ENCODE measurements around the gene WDTC1.
A peak's percentile ranks its signal among the peaks of the same experiment; 100 is the strongest.

The WDTC1 gene

GRCh38 chr1:27302612-27303011 is 68.2 kb downstream of the WDTC1 start:
- DNase-seq: no peak

DNA sequence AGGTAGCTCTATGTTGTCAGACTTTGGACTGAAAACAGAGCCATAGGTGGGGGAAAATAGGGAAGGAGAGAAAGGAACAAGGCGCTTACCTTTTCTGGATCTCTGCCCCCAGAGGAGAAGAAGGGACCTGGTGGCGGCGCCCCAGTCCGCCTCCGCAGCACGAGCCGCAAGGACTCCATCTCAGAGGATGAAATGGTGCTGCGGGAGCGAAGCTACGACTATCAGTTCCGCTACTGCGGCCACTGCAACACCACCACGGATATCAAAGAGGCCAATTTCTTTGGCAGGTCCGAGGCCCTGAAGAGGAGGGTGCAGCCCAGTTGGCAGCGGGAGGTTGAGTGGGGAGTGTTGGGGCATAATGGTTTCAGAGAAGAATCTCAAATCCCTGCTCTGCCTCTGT is 69.1 kb downstream of the WDTC1 start:
- DNase-seq: no peak

GRCh38 chr1:27306071-27306470 is 71.6 kb downstream of the WDTC1 start:
- DNase-seq: no peak

DNA sequence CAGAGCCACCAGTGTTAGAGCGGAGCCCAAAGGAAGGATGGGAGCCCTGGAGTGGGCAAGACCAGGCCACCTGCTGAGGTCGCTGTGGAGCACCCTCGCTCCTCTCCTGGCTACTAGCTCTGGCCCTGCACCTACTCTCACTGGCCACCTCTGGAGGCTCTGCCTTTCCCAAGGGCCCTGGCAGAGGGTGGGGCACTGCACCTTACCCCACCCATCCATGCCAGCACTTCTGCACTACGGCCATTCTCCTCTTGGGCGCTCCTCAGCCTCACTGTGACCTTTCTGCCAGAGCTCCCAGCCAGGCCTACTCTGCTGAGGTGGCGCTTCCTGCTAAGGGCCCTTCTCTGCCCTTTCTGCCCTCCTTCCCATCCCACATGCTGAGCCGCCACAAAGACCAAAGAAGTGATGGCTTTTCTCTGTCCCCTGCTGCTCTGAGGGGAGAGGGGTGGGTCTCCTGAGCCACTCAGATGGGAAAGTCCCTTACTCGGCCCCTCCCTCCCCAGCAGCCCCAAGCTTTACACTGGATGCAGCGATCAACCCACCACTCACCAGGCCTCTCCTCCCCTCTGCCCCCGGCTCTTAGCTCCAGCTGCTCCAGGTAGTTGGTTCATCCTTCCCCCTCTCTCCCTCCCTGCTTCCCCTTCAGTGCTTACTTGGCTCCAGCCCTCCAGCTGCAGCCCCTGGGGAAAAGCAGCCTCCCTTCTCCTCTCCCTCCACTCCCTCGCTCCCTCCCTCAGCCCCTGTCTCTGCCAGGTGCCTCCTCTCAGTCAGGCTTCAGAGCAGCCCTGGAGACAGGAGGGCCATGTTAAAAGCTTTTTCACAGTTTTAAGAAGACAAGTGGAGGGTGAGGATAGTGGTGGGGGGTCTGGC is 72.7 kb downstream of the WDTC1 start:
- no peak for DNase-seq

DNA sequence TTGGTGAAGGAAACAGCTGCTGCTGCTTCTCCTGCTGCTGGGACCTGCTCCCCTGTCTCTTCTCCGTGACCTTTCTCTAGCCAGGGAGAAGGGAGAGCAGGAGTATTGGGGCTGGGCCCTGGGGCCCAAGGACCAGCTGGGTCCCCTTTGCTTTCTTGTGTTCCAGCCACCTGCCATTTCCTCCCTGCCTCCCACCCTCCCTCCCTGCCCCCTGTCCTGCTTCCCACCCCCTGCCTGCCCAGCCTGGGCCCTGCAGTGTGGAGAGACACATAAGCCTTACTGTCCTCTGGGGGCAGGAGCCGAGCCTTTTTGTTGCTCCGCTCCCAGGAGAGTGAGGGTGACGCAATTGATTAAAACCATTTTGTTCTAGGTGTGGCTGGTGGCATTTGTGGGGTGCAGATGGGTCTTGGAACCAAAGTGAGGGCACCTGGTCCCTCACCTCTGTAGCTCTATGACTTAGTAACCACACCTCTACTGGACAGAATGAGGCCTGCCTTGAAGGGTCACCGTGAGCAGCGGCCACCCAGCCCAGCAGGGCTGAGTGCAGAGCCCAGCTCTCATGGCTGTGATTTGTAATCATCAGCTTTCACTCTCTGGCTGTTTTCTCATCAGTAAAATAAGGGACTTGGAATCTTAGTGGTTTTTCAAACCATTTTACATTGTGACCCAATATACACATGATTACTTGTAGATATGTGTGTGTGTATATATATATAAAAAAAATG is 73.6 kb downstream of the WDTC1 start:
- no peak for DNase-seq

- DNase-seq: no peak
Observed at GRCh38 chr1:27314169-27314568, 79.7 kb downstream of the WDTC1 start.

DNA sequence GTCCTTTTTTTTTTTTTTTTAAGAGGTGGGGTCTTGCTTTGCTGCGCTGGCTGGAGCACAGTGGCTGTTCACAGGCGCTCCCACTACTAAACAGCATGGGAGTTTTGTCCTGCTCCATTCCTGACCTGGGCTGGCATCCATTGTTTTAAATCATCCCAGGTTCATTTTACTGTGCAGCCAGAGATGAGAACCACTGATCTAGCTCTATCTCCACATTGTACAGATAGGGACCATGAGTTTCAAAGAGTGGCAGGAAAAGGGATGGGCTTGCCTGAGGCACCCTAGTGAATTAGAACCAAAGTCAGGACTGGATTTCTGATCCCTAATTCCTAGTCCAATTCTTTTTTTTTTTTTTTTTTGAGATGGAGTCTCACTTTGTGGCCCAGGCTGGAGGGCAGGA is 80.3 kb downstream of the WDTC1 start:
- no peak for DNase-seq

DNA sequence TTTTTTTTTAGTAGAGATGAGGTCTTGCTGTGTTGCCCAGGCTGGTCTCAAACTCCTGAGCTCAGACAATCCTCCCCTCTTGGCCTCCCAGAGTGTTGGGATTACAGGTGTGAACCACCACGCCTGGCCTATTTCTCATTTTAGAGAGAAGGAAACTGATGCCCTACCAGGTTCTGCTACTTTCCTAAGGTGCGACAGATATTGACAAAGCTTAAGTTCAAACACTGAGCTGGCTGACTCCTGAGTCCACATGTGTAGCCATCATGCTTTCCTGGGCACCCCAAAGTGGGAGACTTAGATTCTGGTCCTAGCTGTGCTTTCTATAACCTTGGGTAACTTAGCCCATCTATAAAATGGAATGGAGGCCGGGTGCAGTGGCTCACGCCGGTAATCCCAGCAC is 82.4 kb downstream of the WDTC1 start:
- DNase-seq: no peak

DNA sequence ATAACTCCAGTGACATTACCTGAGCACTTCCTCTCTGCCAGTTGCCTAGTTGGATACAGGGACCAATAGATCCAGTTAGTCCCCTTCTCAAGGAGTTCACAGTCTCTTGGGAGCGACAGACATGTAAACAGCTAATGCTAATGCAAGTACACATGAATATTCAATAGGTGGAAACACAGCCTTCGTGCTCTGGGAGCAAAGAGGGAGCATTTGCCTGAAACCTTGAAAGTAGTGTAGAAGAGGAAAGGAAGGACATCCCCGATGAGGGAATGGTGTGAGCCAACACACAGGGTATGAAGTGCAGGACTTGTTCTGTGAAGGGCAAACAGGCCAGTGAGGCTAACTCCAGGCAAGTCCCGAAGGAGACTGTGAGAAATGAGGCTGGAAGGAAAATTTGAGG is 83.7 kb downstream of the WDTC1 start:
- DNase-seq: no peak

DNA sequence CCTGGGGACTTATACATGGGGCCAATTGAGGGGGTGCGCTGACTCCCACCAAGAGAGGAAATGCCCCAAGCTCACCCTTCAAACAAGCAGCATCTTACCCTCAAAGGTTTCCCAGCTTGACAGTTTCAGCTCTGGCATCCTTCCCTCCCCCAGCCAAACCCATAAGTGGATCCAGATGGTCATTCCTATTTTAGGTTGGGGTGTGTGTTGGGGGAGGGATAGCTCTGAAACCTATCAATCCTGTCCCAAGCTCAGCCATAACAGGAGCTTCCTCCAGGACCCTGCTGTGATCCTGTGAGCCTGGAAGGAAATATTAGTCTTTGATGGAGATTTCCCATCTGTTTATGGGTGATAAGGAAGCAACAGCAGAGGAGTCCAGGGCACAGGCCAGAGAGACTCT is 84.2 kb downstream of the WDTC1 start:
- DNase-seq: no peak

- peak; percentile 98 for DNase-seq
Observed at GRCh38 chr1:27321813-27322568, 87.6 kb downstream of the WDTC1 start, which contains the start of gene TMEM222. Gene TMEM222, plus strand, starts transcription at chr1:27322163. Its CDS starts 35 bp downstream, at chr1:27322198.

- DNase-seq: no peak
Observed at GRCh38 chr1:27322569-27323240, 88.3 kb downstream of the WDTC1 start.

DNA sequence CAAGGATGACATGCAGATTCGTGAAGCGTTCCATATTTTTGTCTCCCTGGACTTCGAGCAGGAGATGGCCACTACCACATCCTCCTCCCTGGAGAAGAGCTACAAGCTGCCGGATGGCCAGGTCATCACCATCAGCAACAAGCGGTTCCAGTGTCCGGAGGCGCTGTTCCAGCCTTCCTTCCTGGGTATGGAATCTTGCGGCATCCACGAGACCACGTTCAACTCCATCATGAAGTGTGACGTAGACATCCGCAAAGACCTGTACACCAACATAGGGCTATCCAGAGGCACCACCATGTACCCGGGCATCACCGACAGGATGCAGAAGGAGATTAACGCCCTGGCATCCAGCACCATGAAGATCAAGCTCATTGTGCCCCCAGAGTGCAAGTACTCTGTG is 90.9 kb downstream of the WDTC1 start:
- no peak for DNase-seq

- no peak for DNase-seq
Observed at GRCh38 chr1:27327964-27328363, 93.5 kb downstream of the WDTC1 start.

GRCh38 chr1:27330786-27331185 is 96.4 kb downstream of the WDTC1 start:
- DNase-seq: no peak

DNA sequence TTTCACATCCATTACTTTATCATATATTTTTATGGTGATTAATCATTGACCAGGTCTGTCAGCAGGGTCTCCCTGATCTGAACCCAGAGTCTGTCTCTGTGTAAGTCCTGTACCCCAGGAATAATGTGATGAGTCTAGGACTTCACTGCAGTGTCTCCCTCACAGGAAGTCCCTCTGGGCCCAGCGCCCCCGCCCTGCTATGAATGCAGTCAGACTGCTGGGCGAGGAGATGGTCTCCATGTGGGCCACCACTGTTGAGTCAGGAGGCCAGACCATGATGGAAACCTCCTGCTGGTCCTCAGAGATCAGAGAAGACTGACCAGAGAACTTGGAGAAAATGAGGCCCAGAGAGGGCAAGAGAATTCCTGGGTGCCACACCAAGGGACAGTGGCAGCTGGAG is 97.0 kb downstream of the WDTC1 start:
- DNase-seq: no peak

DNA sequence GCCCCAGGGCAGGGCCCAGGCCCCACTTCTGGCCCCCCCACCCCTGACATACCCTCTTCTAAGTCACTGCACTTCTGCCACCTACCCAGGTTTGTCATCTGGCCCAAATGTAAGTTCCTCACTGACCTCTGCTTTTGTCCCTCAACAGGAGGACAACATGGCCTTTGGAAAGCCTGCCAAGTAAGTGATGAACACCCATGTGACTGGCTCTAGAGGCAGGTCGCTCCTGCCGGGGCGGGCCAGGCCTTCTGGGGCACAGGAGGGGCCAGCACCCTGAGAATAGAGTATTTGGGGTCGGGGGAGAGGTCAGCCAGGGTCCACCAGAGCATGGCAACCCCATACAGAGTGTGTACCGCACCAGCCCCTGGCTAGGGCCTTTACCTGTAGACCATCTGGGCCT is 97.5 kb downstream of the WDTC1 start:
- DNase-seq: no peak

- DNase-seq: no peak
Observed at GRCh38 chr1:27332536-27333281, 98.3 kb downstream of the WDTC1 start.

DNA sequence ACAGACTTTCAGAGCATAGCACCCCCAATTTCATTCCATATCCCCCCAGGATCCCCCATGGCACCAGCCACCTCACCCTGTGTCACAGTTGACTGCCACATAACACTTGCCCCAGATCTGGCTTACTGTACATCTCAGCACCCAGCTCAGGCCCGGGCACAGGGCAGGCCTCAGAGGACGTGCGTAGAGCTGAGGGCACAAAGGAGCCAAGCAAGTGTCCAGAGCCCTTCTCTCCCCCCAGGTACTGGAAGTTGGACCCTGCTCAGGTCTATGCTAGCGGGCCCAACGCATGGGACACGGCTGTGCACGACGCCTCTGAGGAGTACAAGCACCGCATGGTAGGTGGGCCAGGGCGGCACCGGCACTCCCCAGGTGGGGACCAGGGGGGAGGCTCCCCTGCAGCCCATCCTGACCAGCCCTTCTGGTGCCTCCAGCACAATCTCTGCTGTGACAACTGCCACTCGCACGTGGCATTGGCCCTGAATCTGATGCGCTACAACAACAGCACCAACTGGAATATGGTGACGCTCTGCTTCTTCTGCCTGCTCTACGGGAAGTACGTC is 99.4 kb downstream of the WDTC1 start:
- no peak for DNase-seq

GRCh38 chr1:27335506-27336422 is 101.3 kb downstream of the WDTC1 start:
- no peak for DNase-seq

- DNase-seq: no peak
Observed at GRCh38 chr1:27336756-27337155, 102.3 kb downstream of the WDTC1 start.
